RKO (cell line): ENCODE results near the gene FIBCD1.

ENCODE experiments used
- DNase-seq: peaks from one replicate; pipeline ENCODE4 v3.0.0-alpha.2; 2016; ENCODE audit warnings: low spot score

The FIBCD1 gene

GRCh38 chr9:130936285-130937117 is 2.5 kb downstream of the FIBCD1 start:
- no peak for DNase-seq

GRCh38 chr9:130935648-130936271 is 3.3 kb downstream of the FIBCD1 start:
- peak; percentile 43 for DNase-seq

- DNase-seq = no peak
Observed at GRCh38 chr9:130934702-130935647, 4.1 kb downstream of the FIBCD1 start.

GRCh38 chr9:130934246-130934645 is 4.8 kb downstream of the FIBCD1 start:
- DNase-seq = no peak

- peak; percentile 40 for DNase-seq
Observed at GRCh38 chr9:130933114-130934046, 5.7 kb downstream of the FIBCD1 start.

- DNase-seq = no peak
Observed at GRCh38 chr9:130932255-130933079, 6.6 kb downstream of the FIBCD1 start.

- no peak for DNase-seq
Observed at GRCh38 chr9:130931508-130932254, 7.4 kb downstream of the FIBCD1 start.

- DNase-seq = no peak
Observed at GRCh38 chr9:130930804-130931349, 8.2 kb downstream of the FIBCD1 start.

GRCh38 chr9:130930132-130930803 is 8.8 kb downstream of the FIBCD1 start:
- DNase-seq = no peak

GRCh38 chr9:130929571-130930038 is 9.4 kb downstream of the FIBCD1 start:
- no peak for DNase-seq

GRCh38 chr9:130927995-130928900 is 10.8 kb downstream of the FIBCD1 start:
- peak; percentile 63 for DNase-seq

GRCh38 chr9:130927338-130927737 is 11.7 kb downstream of the FIBCD1 start:
- DNase-seq = no peak

GRCh38 chr9:130925050-130925678 is 13.9 kb downstream of the FIBCD1 start:
- DNase-seq = no peak

- DNase-seq = no peak
Observed at GRCh38 chr9:130924448-130924788, 14.6 kb downstream of the FIBCD1 start.

- no peak for DNase-seq
Observed at GRCh38 chr9:130923611-130924447, 15.2 kb downstream of the FIBCD1 start.

- DNase-seq = no peak
Observed at GRCh38 chr9:130922893-130923610, 16.0 kb downstream of the FIBCD1 start.
